Measurements from ENCODE around the gene SUCNR1. TPM values are rescaled to one million over a fixed set of nuclear protein-coding genes. Genes with fewer than 3 reads are reported as not detected.
"Not testable (repeated sequence)": the region's sequence is repeated elsewhere in the genome, so short reads cannot be mapped to it uniquely, and the experiment has no call there.

The SUCNR1 gene
- total RNA-seq, 1 experiment from 2014 or later: not detected

DNA sequence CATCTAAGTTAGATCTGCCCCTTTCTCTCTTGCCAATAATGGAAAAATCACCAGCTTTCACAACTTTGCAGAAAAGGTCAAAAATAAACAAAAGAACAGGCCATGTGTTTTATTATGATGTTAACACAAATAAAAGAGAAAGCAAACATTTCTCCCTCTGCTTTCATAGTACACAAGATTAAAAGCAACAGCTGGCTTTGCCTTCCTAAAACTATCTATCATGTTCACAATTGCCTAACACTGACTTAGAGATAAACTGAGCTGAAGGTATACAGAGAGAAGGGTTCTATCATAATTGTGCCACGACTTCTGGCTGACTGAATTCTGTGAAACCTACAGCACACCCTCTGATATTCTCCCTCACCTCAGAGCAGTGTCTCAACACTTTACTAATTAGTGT lies 30.2 kb upstream of the SUCNR1 start:
- no TSS peak for BruUV-seq (replicated peaks)
- peak overlapping the region; percentile 51 for H3K27ac Mint-ChIP-seq (ENCODE audit: low read depth, unreplicated experiment)
- CTCF ChIA-PET: interaction anchor here (1.0 kb wide), 1 partner anchor 75 kb away, joined by 4 read pairs; no protein-coding TSS in a partner anchor

DNA sequence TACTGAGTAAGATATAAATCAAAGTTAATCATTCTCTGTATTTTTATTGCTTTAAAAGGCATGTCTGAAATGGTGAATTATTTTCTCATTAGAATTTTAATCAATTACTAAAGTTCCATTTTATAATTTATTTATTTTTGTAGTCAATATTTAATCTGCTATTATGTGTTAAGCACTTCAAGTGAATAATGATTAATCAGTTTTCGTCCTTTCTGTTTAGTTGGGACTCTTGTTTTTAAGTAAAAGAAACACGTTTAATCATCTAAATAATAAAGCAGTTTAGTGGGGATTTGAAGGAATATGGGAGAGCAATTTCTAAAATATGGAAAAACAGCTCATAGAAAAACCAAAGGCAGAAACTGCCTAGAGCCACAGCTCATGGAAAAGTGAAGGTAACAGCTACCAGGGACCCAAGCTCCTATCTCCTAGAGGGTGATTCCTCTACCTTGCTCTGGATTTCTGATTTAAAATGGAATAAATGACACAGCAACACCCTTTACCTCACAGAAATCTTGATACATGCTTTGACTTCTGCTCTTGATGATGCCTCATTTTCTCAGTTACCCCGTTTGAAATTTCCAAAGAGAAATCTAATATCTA lies 28.0 kb upstream of the SUCNR1 start:
- no peak for DNase-seq (ENCODE audit: unreplicated experiment)
- intact Hi-C loops (cut with micrococcal nuclease): no loop called here
- no peak overlapping the region for H3K27ac Mint-ChIP-seq (ENCODE audit: low read depth, unreplicated experiment)
- no TSS peak for BruUV-seq (replicated peaks)
- TF ChIP-seq, protein P1, sequence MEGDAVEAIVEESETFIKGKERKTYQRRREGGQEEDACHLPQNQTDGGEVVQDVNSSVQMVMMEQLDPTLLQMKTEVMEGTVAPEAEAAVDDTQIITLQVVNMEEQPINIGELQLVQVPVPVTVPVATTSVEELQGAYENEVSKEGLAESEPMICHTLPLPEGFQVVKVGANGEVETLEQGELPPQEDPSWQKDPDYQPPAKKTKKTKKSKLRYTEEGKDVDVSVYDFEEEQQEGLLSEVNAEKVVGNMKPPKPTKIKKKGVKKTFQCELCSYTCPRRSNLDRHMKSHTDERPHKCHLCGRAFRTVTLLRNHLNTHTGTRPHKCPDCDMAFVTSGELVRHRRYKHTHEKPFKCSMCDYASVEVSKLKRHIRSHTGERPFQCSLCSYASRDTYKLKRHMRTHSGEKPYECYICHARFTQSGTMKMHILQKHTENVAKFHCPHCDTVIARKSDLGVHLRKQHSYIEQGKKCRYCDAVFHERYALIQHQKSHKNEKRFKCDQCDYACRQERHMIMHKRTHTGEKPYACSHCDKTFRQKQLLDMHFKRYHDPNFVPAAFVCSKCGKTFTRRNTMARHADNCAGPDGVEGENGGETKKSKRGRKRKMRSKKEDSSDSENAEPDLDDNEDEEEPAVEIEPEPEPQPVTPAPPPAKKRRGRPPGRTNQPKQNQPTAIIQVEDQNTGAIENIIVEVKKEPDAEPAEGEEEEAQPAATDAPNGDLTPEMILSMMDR (IDR thresholded peaks at IDR 0.05; ENCODE audit: unreplicated experiment): no peak
- H3K36me3 Mint-ChIP-seq (ENCODE audit: insufficient read depth, unreplicated experiment): no peaks in the 10 kb centered on the region
- H3K4me1 Mint-ChIP-seq (ENCODE audit: insufficient read depth, unreplicated experiment): no peaks in the 10 kb centered on the region
- no peaks in the 10 kb centered on the region for H3K27me3 Mint-ChIP-seq (ENCODE audit: insufficient read depth, unreplicated experiment)
- ChIA-PET CTCF (interaction anchor here (0.8 kb wide), 1 partner anchor 73 kb away, joined by 3 read pairs; no protein-coding TSS in a partner anchor), POLR2A (interaction anchor here (0.6 to 1.3 kb wide), 3 partner anchors 9 to 360 kb away, joined by 3 to 5 read pairs (median 3); no protein-coding TSS in a partner anchor)
- peaks cover 15% of the 10 kb centered on the region for H3K9me3 Mint-ChIP-seq (ENCODE audit: unreplicated experiment)
- no peak overlapping the region for H3K4me3 Mint-ChIP-seq (ENCODE audit: unreplicated experiment)

More for the DNA sequence above, 30.2 kb upstream of the SUCNR1 start:
- no peak for DNase-seq (ENCODE audit: unreplicated experiment)
- Mint-ChIP-seq H3K27me3 (ENCODE audit: insufficient read depth, unreplicated experiment) (no peaks in the 10 kb centered on the region), H3K9me3 (ENCODE audit: unreplicated experiment) (no peaks in the 10 kb centered on the region), H3K4me3 (ENCODE audit: unreplicated experiment) (no peak overlapping the region), H3K4me1 (ENCODE audit: insufficient read depth, unreplicated experiment) (no peaks in the 10 kb centered on the region), H3K36me3 (ENCODE audit: insufficient read depth, unreplicated experiment) (no peaks in the 10 kb centered on the region)
- TF ChIP-seq, protein P1 (IDR thresholded peaks at IDR 0.05; ENCODE audit: unreplicated experiment): no peak
- POLR2A ChIA-PET: no interaction called here
- intact Hi-C loops (cut with micrococcal nuclease): no loop called here

DNA sequence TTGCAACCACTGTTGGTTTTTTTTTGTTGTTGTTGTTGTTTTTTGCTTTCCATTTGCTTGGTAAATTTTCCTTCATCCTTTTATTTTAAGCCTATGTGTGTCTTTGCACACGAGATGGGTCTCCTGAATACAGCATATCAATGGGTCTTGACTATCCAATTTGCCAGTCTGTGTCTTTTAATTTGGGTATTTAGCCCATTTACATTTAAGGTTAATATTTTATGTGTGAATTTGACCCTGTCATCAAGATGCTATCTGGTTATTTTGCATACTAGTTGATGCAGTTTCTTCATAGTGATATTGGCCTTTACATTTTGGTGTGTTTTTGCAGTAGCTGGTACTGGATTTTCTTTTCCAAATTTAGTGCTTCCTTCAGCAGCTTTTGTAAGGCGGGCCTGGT lies 23.4 kb upstream of the SUCNR1 start:
- BruUV-seq (replicated peaks); intact Hi-C loops (cut with micrococcal nuclease): not testable (repeated sequence)
- H3K9me3 Mint-ChIP-seq (ENCODE audit: unreplicated experiment): peaks cover 15% of the 10 kb centered on the region

DNA sequence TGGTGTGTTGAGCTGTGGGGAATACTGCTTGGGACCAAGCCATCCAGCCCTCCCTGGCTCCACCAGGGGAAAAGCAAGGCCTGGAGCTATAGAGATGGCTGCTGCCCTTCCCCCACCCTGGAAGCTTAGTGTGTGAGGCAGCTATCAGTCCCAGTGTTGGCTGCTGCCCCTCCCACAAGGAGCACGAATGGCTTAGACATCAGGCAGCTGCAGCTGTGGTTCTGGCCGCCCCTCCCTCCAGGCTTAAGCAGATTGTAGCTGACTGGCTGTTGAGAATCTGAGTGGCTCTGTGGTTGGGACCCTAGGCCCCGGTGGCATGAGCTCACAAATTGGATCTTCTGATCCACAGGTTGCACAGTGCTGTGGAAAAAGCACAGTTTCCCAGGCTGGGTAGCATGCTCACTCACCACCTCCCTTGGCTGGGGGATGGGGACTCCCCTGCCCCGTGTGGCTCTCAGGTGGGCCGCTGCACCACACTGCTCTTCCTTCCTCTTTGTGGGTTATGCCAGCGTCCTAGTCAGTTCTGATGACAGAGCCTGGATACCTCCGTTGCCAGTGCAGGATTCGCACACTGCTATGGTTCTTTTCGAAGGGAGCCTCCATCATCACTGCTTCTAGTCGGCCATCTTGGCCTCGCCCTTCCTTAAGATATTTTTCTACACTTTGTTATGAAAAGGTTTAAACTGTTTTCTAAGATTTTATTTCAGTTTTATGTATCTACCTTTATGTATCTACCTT lies 21.2 kb upstream of the SUCNR1 start:
- CTCF ChIA-PET: interaction anchor here (1.4 kb wide), 1 partner anchor 384 kb away, joined by 3 read pairs; no protein-coding TSS in a partner anchor
- no peaks in the 10 kb centered on the region for H3K4me1 Mint-ChIP-seq (ENCODE audit: insufficient read depth, unreplicated experiment)
- POLR2A ChIA-PET: interaction anchor here (0.9 kb wide), 1 partner anchor 12 kb away, joined by 4 read pairs; no protein-coding TSS in a partner anchor
- TF ChIP-seq, protein P1 (IDR thresholded peaks at IDR 0.05; ENCODE audit: unreplicated experiment): no peak
- H3K4me3 Mint-ChIP-seq (ENCODE audit: unreplicated experiment): no peak overlapping the region
- no peak for DNase-seq (ENCODE audit: unreplicated experiment)
- no peaks in the 10 kb centered on the region for H3K27me3 Mint-ChIP-seq (ENCODE audit: insufficient read depth, unreplicated experiment)
- BruUV-seq (replicated peaks): no TSS peak
- peaks cover 15% of the 10 kb centered on the region for H3K9me3 Mint-ChIP-seq (ENCODE audit: unreplicated experiment)
- H3K27ac Mint-ChIP-seq (ENCODE audit: low read depth, unreplicated experiment): no peak overlapping the region
- intact Hi-C loops (cut with micrococcal nuclease): no loop called here
- no peaks in the 10 kb centered on the region for H3K36me3 Mint-ChIP-seq (ENCODE audit: insufficient read depth, unreplicated experiment)

More for the DNA sequence above, 23.4 kb upstream of the SUCNR1 start:
- DNase-seq (ENCODE audit: unreplicated experiment); H3K27me3 Mint-ChIP-seq (ENCODE audit: insufficient read depth, unreplicated experiment); H3K4me3 Mint-ChIP-seq (ENCODE audit: unreplicated experiment); H3K36me3 Mint-ChIP-seq (ENCODE audit: insufficient read depth, unreplicated experiment); H3K4me1 Mint-ChIP-seq (ENCODE audit: insufficient read depth, unreplicated experiment); CTCF ChIA-PET; H3K27ac Mint-ChIP-seq (ENCODE audit: low read depth, unreplicated experiment); POLR2A ChIA-PET: not testable (repeated sequence)
